ENCODE results near the gene TCF7L2.
"Not testable (repeated sequence)": the region's sequence is repeated elsewhere in the genome, so short reads cannot be mapped to it uniquely, and the experiment has no call there.

TCF7L2 gene

DNA sequence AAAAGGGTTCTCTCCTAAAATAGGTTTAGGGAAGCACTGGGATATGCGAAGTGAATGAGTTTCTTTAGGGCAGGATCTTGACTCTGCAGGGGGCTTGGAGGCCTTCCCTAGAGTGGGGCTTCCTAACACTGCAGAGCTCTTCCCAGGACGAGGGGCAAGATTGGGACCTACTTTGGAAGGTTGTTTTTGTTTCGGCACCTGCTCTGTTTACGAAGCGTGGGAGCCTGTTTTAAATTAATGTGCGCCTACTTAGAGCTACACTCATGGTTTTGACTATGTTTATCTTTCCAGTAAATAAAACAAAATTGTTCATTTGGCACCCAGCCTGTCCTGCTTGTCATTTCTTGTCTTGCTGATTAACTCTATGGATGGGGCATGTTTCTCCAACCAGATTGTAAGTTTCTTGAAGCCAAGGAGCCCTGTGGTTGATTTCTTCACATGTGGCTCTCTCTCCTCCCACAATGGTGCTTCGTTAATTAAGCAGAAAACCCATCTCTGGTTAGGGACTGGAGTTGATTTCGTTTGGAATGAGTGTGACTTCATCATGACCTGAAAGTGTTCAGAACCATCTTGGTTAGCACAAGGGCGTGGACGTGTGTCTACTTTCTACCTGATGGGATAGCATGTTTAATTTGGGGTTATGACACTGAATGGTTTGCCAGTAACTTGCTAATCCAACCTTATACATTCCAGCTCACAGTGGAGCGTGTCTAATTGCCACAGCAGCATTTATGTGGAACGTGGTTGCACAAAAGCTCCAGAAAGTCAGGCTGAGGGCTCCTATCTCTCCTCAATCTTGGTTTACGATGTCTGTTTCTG is 98.1 kb downstream of the TCF7L2 start:
- no peak for DNase-seq

DNA sequence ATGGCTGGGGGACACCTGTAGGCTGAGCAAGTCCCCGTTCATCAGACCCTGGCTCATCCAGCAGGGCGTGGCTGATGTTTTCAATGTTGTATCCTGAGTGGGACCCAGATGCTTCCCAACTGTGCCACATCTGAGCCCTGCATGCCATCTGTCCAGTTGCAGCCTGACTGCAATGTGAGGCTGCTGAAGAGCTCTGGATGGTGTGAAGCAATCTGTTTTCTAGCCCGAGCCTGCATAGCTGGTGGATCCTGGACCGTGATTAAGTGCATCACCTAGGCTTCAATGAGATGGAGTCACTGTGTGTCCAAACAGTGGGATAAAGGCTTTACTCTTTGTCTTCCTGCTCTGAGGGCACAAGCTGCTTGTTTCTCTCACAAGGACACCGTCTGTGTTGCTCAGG is 99.8 kb downstream of the TCF7L2 start:
- DNase-seq, result no peak

DNA sequence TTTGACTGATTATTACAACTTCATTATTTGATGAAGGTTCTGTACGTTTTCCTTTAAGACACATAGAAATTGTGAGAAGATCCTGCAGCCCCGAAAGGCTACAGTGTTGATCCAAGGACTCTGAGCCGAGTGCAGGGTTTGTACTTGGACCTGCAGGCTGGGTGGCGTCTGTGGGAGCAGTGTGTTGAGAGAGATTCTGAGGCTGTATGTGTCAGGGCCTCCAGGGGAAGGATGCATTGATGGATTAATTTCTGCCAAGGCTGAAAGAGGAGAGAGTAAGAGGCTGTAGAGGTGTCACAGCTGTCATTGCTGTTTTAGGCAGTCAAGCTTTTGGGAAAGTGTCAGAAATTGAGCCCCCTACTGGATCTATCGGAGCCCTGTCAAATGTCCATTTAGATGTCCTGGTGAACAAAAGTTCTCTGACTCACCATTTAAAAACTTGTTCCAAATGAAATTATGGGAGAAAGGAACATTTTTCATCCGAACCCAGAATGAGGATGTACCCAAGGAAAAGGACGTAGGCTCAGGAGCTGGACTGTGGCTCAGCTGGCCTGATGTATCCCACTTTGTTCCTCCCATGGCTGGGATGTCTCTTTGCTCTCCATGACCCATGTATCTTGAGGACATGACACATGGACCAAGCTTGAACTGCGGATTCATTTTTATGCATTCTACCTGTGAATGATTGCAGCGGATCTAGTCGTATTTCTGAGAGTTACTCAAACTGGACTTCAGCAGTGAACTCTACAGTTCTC is 102.2 kb downstream of the TCF7L2 start:
- no peak for DNase-seq

DNA sequence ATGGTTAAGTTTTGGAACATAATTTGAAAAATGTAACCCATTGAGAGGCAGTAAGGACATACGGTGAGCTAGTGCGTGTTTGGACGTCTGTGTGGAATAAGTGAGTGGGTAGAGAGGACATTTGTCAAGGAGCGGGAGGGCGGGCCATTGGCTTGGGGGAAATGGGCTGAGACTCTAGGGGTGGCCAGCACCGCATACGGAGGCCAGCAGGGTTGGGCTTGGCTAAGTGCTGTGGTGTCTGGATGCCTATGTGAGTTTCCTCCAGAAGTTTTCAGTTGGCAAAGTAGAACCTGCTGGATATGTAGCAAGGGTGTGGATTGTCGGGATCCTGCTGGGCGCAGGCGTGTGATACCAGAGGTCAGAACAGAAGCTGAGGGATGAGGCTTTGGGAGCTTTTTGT is 103.0 kb downstream of the TCF7L2 start:
- no peak for DNase-seq

DNA sequence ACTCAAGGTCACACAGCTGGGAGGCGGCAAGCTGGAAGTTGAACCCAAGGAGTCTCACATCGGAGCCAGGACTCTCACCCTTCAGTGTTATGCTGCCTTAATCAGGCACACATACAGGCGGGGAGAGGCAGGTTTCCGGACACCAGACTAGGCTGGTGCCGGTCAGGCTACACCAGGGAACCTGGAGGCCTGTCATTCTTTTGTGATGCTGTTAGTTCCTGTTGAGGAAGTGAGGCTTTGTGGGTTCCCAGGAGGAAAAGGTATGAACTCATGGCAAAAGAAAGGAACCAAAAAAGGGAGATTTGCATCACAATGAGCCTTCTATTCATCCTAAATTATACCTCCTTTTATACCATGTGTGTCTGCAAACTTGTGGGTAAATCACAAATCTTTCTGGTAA is 103.8 kb downstream of the TCF7L2 start:
- DNase-seq, result peak; percentile 36

DNA sequence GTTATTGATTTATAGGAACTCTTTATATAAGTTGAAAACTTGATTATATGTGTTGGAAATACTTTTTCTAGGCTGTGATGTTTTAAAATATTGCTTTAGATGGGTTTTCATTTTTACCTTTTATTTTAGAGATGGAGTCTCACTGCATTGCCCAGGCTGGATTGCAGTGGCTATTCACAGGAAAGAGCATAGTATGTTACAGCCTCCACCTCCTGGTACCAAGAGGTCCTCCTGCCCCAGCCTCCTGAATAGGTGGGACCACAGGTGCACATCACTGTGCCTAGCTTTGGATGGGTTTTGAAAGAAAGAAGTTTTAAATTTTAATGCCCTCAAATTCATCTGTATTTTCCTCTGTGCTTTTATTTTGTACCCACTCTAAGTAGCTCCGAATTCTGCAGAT is 105.4 kb downstream of the TCF7L2 start:
- DNase-seq, result no peak

DNA sequence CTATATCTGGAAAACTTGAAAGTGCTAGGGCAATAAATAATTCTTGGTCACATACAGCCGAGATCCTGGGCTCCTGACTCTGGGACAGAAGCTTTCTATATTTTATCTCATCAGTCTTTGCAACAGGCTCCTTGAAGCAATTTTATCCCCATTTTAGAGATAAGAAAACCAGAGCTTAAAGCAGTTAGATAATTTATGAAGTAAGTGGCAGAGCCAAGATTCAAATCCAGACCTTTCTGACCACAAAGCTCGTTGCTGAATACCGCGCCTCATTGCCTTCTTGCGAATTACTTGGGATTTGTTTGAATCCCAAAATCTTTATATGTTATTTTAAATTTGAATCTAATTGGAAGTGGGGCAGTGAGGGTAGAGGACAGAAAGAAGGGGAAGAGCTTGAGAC is 106.0 kb downstream of the TCF7L2 start:
- no peak for DNase-seq

DNA sequence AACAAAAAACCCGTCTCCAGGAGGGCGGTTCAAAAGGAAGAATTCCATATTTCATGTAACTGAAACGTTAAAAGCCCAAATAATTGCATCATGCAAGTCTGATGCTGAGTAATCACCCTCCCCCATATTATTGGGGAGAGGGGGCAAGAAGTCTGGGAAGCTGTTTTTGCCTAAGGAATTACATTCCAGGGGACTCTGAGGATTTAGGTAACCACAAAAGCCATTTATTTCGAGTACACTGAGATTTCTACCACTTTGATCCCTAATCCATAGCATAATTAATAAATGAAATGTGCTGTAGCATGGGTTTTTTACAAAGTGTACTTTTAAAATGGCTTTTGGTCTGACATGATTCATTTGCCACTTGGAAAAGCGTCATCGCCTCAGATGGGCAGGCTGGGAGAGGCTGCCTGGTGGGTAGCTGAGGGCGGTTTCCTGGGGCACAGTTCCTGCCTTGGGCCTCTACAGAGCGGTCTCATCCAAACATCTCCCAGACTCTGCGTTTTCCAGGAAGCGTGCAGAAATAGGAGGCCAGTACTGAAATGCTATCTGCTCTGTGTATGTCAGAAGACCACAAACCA is 106.5 kb downstream of the TCF7L2 start:
- peak; percentile 80 for DNase-seq

DNA sequence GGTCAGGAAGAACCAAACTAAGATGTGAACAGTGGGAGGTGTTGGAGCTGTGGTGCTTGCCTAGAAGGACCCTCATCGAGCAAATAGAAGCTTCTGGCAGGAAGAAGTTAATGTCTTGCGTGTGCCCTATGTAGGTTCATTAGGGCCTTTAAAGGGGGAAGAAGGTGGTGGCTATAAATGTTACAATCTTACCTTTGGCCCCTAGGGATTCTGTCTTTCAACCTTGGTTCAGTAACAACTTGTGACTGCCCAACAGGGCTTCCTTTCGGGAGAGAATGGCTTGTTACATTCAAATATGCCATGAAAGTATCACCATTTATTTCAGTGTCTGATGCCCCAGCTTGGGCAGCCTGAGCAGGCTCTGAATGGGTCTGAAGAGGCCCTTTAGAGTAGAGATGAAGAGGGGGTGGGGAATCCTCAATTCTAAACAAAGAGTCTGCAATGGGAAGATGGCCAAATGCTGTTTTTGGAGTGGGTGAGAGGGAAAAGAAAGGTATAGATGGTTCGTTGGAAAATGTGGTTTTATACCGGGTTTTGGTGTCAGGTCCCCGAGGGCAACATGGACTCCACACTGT is 108.0 kb downstream of the TCF7L2 start:
- DNase-seq, result no peak

DNA sequence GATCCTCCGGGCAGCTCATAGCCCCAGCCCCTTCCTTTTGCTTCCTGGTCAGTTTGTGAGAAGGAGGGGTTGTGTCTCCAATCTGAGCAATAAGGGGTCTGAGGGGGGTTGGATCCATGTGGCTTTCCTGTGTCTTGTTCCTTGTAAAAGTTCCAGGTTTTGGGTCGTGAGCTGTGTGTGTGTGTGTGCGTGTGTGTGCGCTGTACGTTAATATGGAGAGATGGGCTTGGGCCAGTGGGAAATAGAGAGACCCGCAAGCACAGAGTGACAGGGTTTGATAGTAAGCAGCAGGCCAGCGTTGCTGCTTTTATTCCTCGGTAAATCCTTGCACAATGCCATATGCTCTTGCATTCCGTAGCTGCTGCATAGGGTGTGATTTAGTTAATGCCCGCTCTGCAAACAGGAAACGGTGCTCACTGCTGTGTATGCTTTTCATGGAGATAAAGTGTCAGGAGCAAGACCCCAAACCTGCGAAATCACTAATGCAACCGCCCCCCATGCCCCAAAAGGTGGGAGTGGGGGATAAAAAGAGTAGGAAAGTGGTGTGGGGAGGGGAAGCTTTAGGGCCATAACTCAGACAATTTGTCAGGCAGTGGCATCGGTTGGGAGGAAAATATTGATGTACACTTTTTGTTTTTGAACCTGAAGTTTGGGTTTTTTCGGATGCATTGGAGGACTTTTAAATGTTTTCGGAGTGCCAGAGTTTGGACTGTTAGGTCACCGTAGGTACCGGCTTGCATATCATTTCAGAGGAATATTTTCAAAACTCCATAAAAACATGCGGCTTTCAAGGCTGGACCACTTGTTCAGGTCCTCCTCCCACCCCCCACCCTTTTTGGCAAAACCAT is 108.7 kb downstream of the TCF7L2 start:
- no peak for DNase-seq

DNA sequence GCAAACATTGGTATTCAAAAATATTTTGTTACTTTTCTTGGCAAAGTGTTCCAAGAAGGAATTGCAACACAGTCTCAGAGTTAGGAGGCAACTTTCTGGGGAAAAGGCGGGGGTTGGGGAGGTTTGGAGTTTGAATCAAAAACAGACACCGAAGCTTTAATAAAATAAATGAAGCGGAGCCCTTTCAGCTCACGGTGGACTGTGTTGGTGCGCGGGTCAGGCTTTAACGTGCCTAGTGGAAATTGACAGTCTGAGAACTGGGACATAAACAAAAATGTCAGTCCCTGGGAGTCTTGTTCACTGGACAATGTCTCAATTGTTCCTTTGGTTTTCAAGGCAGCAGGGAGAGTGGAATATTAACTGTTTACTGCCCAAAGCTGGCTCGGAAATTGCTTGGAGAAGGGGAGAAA is 109.3 kb downstream of the TCF7L2 start:
- no peak for DNase-seq

DNA sequence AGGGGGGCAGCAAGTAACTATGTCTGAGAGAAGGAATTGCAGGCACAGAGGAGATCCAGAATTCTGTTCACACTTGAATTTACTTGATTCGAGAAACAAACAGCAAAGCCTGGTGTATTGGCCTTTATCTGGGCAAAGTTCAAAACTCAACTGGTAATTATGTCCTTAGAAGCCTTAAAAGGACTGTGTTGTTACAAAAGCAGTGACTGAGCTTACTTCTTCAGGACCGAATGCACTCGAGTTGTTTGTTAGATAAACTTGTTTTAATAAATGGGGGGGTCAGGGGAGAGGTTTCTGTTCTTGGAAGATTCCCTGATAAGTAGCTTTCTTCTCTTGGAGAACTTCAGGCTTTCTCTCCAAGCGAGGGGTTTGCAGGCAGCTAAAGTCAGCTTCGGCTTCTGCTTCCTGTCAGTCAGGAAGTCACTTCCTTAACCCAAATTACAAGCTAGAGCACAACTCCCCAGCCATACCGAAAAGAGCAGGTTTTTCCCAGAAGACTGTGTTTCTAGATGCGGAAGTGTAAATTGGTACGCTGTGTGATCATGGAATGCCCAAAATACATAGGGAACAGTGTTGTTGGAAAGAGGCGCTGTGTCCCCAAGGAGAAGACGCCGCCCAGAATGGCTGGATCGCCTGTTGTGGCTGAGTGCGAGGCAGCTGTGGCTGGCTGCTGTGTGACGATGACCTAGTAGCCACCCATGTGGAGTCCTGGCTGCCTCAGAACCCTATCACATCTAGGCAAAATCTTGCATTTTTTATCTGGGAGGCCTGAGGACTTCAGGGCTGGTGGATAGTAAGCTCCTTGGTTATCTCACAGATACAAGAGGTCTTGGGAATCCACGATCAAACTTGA is 110.4 kb downstream of the TCF7L2 start:
- DNase-seq, result peak; percentile 60

DNA sequence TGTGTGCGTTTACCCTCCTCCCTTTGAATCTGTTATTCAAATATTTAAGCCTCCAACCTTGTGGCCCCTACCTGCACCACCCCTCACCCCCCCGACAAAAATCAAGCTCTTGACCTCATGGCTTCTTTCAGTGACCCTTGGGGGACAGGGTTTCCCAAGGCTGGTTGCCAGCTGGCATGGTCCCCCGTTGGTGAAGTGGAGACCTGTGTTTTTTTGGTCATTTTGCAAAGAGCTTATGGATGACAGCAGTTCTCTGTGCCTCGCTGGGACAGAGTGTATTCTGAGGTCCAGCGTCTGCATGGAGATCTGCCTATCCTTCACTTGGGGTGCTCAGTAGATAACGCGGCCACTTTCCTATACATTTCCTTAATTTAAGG is 111.0 kb downstream of the TCF7L2 start:
- DNase-seq, result no peak

DNA sequence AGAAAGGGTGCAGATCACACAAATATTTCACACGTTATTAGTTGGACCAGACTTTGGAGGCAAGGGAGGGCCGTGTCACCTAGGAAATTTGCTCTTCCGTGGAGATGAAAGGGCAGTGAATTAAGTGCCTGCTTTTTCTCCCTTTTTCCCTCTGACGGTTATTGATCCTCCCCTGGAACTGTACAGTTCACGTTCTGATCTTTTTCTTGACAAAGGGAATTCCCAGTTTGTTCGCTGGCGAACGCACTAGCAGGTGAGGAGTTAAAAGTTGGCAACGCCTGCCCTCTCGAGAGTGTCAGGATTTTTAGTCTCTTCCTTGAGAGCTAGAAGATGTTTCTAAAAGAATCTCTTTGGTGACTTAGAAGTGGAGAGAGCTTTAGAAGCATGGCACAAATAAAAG is 111.5 kb downstream of the TCF7L2 start:
- DNase-seq, result no peak

DNA sequence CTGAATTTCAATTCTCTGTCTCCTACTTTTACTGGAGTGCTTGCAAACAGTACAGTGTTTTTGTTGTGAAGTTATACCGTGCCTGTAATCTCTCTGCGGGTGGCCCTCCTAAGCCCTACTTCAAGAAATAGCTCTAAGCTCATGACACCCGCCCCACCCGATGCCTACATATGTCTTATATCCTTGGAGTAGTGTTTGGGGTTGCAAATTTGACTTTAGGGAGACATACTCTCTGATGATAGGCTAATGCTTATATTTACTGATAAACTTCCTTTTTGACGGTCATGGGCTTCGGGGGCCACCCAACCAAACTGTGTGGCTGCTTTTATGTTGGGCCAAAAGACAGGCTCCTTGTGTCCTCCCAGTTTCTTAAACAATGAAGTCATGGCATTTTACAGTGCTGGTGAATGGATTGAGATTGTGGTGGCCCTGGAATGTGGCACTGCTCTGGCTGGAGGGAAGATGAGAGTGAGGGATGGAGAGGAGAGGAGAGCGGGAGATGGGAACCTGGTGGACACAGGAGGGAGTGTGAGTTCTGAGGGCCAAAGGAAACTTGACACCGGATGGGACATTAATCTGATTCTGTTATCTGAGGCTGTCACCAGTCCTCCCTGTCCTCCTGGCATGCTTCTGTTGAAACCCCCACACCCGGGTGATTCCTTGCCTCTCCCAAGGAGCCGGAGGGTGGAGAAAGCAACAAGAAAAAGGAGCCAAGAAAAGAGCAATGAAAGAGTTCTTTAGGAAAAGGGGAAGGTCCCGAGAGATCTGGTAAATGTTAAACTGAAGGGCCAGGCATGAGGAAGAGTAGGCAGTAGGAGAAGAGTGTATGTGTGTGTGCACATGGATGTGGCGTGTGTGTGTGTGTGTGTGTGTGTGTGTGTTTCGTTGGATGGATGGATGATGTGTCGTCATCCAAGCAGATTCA is 113.3 kb downstream of the TCF7L2 start:
- no peak for DNase-seq

DNA sequence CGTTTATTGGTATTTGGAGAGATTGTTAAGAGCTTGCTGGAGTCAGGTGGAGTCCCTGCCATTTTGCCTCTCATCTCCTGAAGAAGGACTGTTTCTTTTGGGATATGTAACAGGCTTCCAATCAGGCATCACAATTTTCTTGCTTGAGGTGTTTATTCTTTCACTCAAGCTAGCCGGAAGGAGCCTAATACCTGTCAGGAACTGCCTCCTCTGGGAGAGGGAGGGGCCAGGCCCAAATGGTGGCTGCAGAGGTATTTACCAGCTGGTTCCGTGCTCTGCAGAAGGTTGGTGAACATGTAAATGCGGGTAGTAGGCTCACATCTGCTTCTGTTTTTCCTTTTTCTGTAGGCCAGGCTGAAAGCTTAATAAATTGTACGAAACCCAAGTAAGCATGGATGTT is 114.0 kb downstream of the TCF7L2 start:
- DNase-seq, result no peak

DNA sequence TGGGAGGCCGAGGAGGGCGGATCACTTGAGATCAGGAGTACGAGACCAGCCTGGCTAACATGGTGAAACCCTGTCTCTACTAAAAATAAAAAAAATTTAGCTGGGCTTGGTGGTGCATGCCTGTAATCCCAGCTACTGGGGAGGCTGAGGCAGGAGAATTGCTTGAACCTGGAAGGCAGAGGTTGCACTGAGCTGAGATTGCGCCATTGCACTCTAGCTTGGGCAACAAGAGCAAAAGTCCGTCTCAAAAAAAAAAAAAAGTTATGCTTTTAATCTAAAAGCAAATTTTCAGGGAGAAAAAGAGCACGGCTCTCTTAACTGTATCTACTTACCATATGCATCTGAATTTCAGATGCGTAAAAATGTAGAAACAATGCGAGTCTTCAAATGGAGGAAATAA is 116.1 kb downstream of the TCF7L2 start:
- not testable (repeated sequence) for DNase-seq

DNA sequence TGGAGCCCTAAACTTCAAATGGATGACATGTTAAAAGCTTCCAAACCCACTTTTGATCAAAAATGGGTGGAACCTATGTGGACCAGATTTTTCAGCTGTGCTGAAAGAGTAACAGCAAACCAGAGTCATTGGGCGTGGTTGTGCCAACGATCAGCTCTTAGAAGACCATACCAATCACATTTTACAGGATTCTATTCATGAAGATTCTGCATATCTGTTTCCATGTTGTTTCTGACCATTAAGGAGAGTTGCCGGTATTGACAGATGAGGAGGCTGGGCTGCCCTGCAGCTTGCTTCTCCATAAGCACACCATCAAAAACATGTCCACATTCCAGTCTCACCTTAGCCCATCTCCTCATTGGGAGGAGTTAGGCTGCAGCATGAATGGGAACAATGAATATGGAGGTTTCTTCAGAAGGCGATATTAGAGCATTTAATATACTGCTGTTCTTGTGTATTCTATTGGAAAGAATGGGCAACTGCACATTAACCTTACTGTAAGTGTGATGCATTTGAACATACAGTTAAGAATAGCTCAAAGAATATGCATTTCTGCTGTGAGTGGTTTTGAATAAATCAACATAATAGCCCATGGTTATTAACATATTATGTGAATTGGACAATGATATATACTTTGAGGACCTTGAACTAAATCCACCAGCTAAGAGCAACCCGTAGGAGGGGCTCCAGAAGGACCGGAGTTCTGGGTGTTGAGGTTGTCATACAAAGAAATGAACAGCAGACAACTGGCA is 116.7 kb downstream of the TCF7L2 start:
- DNase-seq, result no peak

DNA sequence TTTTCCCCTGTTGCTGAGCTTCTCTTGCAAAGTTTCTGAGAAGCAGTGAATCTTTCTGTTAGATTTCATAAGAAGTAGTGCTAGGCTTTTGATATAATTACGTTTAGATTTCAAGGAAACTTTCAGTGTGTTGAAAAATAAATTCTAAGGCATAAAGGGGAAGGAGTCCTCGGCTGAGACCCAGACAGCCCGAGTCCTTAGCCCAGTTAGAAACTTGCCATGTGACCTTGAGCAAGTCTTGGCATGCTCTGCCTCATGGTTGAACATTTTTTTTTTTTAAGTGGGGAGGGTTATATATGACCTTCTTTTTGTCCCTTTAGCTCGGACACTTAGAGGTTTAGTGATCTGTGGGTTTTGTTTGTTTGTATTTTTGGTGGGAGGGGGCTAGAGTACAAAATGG is 117.5 kb downstream of the TCF7L2 start:
- peak; percentile 88 for DNase-seq
